ENCODE results near the gene CYP3A7. TPM values are rescaled to one million over a fixed set of nuclear protein-coding genes. Genes with fewer than 3 reads are reported as not detected.

Gene CYP3A7
- polyA plus RNA-seq, 3 donors: not detected

DNA sequence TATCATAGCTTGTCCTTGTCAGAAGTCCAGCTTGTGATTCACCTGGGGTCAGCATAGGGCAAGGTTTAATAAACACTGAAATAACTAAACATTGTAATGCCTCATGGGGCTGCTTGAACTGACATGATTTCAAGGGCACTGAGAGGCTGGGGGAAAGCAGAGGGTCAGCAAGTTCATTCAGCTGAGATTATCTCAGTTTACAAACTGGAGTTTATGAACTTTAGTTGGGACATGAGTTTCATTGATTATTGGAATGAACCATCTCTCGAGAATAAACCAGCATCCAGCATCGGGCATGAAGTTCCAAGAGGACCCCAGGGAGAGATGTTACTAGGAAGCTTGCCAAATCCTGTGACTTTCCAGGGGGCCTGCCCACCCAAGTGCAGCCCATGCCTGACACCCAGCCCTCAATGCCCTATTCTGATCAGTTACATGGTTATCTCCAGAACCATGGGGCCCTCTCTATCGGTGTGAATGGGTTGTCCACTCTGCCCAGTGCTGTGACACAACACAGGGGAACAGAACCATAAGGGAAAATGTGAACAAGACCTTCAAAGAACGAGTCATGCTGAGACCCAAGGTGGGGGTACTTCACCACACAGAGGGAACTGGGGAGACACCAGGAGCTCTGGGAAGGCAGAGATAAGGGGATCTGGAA, 7.9 kb upstream of the CYP3A7 start:
- Histone ChIP-seq H4K20me1 (ENCODE audit: insufficient read depth, low read length) (no peaks in the 10 kb centered on the region), H3K36me3 (replicated peaks in 1 of 2; ENCODE audit: control insufficient read depth in 1 of 2, insufficient read depth in 2 of 2, low read length in 2 of 2) (no peaks in the 10 kb centered on the region), H3K4me1 (ENCODE audit: control insufficient read depth in 1 of 2, insufficient read depth in 2 of 2, low read length in 2 of 2) (peaks cover 18 to 20% of the 10 kb centered on the region in 2 donors), H3K79me2 (ENCODE audit: insufficient read depth, low read length) (no peaks in the 10 kb centered on the region), H3K4me2 (replicated peaks; ENCODE audit: extremely low read depth, low read length, poor library complexity, severe bottlenecking) (no peak overlapping the region), H3K27ac (ENCODE audit: low read depth in 1 of 2, low read length in 2 of 2) (no peak overlapping the region), H3K27me3 (ENCODE audit: control insufficient read depth in 2 of 2, insufficient read depth in 2 of 2, low read length in 2 of 2) (no peaks in the 10 kb centered on the region), H2AFZ (ENCODE audit: insufficient read depth, low read depth, low read length, poor library complexity, severe bottlenecking) (no peak overlapping the region), H3K4me3 (replicated peaks in 1 of 3; ENCODE audit: low read depth in 2 of 3, low read length in 3 of 3) (no peak overlapping the region), H3K9ac (ENCODE audit: insufficient read depth, low read length, poor library complexity, severe bottlenecking) (no peak overlapping the region), H3K9me3 (replicated peaks in 1 of 2; ENCODE audit: control insufficient read depth in 1 of 2, insufficient read depth in 1 of 2, low read length in 2 of 2) (no peaks in the 10 kb centered on the region)
- intact Hi-C loops (cut with micrococcal nuclease): no loop called here
- TF ChIP-seq, protein P1, sequence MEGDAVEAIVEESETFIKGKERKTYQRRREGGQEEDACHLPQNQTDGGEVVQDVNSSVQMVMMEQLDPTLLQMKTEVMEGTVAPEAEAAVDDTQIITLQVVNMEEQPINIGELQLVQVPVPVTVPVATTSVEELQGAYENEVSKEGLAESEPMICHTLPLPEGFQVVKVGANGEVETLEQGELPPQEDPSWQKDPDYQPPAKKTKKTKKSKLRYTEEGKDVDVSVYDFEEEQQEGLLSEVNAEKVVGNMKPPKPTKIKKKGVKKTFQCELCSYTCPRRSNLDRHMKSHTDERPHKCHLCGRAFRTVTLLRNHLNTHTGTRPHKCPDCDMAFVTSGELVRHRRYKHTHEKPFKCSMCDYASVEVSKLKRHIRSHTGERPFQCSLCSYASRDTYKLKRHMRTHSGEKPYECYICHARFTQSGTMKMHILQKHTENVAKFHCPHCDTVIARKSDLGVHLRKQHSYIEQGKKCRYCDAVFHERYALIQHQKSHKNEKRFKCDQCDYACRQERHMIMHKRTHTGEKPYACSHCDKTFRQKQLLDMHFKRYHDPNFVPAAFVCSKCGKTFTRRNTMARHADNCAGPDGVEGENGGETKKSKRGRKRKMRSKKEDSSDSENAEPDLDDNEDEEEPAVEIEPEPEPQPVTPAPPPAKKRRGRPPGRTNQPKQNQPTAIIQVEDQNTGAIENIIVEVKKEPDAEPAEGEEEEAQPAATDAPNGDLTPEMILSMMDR (IDR thresholded peaks at IDR 0.05): no peak
- no peaks in the 10 kb centered on the region for H3K36me3 Mint-ChIP-seq
- H3K27ac Mint-ChIP-seq: peak overlapping the region in 1 of 7 donors; percentile 49
- peaks cover 26% of the 10 kb centered on the region for H3K4me1 Mint-ChIP-seq
- H3K27me3 Mint-ChIP-seq (ENCODE audit: low read depth in 3 of 3): peaks cover 0 to 3% (median 3%) of the 10 kb centered on the region in 3 donors
- peaks cover 12 to 21% (median 15%) of the 10 kb centered on the region in 7 donors for H3K9me3 Mint-ChIP-seq
- 96% methylated on average over 4 of the region's 4 CpGs for WGBS (ENCODE audit: insufficient coverage)
- no peak overlapping the region for H3K4me3 Mint-ChIP-seq
- no peak for DNase-seq

DNA sequence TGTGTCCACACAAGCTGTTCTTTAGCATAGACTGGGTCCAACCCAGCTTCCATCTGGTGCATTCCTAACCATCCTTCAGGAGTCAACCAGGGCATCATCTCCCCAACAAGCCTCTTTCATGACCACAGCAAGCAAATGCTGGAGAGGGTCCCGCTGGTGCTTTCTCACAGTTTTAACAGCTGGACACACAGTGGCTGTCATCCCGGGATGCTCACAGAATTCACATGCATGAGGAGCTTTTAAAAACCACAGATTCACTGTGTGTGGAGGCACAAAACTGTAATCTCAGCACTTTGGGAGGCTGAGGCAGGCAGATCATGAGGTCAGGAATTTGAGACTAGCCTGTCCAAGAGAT, 6.4 kb upstream of the CYP3A7 start:
- no peaks in the 10 kb centered on the region for H3K79me2 ChIP-seq (ENCODE audit: insufficient read depth, low read length)
- H3K4me2 ChIP-seq (replicated peaks; ENCODE audit: extremely low read depth, low read length, poor library complexity, severe bottlenecking): no peak overlapping the region
- TF ChIP-seq, protein P1 (IDR thresholded peaks at IDR 0.05): no peak
- H3K9ac ChIP-seq (ENCODE audit: insufficient read depth, low read length, poor library complexity, severe bottlenecking): no peak overlapping the region
- Mint-ChIP-seq H3K27ac (peak overlapping the region in 6 of 7 donors; percentile 0 to 85 (median 64)), H3K27me3 (ENCODE audit: low read depth in 3 of 3) (peaks cover 0 to 3% (median 3%) of the 10 kb centered on the region in 3 donors), H3K4me3 (no peak overlapping the region), H3K4me1 (peaks cover 26% of the 10 kb centered on the region), H3K9me3 (peaks cover 10 to 20% (median 14%) of the 10 kb centered on the region in 7 donors), H3K36me3 (no peaks in the 10 kb centered on the region)
- H3K4me3 ChIP-seq (replicated peaks in 1 of 3; ENCODE audit: low read depth in 2 of 3, low read length in 3 of 3): no peak overlapping the region
- H2AFZ ChIP-seq (ENCODE audit: insufficient read depth, low read depth, low read length, poor library complexity, severe bottlenecking): peak overlapping the region; percentile 27
- H3K4me1 ChIP-seq (ENCODE audit: control insufficient read depth in 1 of 2, insufficient read depth in 2 of 2, low read length in 2 of 2): peaks cover 18 to 20% of the 10 kb centered on the region in 2 donors
- H3K9me3 ChIP-seq (replicated peaks in 1 of 2; ENCODE audit: control insufficient read depth in 1 of 2, insufficient read depth in 1 of 2, low read length in 2 of 2): no peaks in the 10 kb centered on the region
- DNase-seq: no peak
- H4K20me1 ChIP-seq (ENCODE audit: insufficient read depth, low read length): no peaks in the 10 kb centered on the region
- intact Hi-C loops (cut with micrococcal nuclease): no loop called here
- H3K27me3 ChIP-seq (ENCODE audit: control insufficient read depth in 2 of 2, insufficient read depth in 2 of 2, low read length in 2 of 2): no peaks in the 10 kb centered on the region
- H3K36me3 ChIP-seq (replicated peaks in 1 of 2; ENCODE audit: control insufficient read depth in 1 of 2, insufficient read depth in 2 of 2, low read length in 2 of 2): no peaks in the 10 kb centered on the region
- WGBS (ENCODE audit: insufficient coverage): 100% methylated on average over 2 of the region's 2 CpGs
- peak overlapping the region in 1 of 2 donors; percentile 10 for H3K27ac ChIP-seq (ENCODE audit: low read depth in 1 of 2, low read length in 2 of 2)

Measured in CD14-positive monocyte (primary cell).